Stimulated activated CD8-positive, alpha-beta memory T cell treated with anti-CD3 and anti-CD28 coated beads, Interleukin-12 subunit alpha, Interleukin-12 subunit beta, amount 100 ng/mL, for 24 hours (primary cell): ENCODE results near the gene HIKESHI.
"Not testable (repeated sequence)": the region's sequence is repeated elsewhere in the genome, so short reads cannot be mapped to it uniquely, and the experiment has no call there.

Source experiments
- DNase-seq: peaks from one replicate; pipeline ENCODE4 v3.0.0-alpha.2; 2020; ENCODE audit errors: extremely low read depth

The HIKESHI gene

GRCh38 chr11:86292912-86293616 lies 9.0 kb upstream of the HIKESHI start:
- no peak for DNase-seq

- no peak for DNase-seq
Measured at GRCh38 chr11:86294026-86294425, 8.0 kb upstream of the HIKESHI start.

GRCh38 chr11:86301742-86302091 lies 323 bp upstream of the HIKESHI start:
- no peak for DNase-seq

- no peak for DNase-seq
Measured at GRCh38 chr11:86303257-86303656, 1.2 kb downstream of the HIKESHI start.

- DNase-seq: not testable (repeated sequence)
Measured at GRCh38 chr11:86308710-86309109, 6.7 kb downstream of the HIKESHI start.

GRCh38 chr11:86313793-86314192 lies 11.8 kb downstream of the HIKESHI start:
- DNase-seq: no peak

GRCh38 chr11:86314636-86315035 lies 12.6 kb downstream of the HIKESHI start:
- DNase-seq: no peak

- no peak for DNase-seq
Measured at GRCh38 chr11:86335131-86335767, 33.2 kb downstream of the HIKESHI start.

- DNase-seq: no peak
Measured at GRCh38 chr11:86337227-86337626, 35.2 kb downstream of the HIKESHI start.

GRCh38 chr11:86341382-86341781 lies 39.3 kb downstream of the HIKESHI start:
- no peak for DNase-seq

GRCh38 chr11:86346513-86346912 lies 44.5 kb downstream of the HIKESHI start:
- DNase-seq: no peak

GRCh38 chr11:86355256-86355655 lies 53.2 kb downstream of the HIKESHI start:
- DNase-seq: no peak

- not testable (repeated sequence) for DNase-seq
Measured at GRCh38 chr11:86357412-86357811, 55.4 kb downstream of the HIKESHI start.

GRCh38 chr11:86358720-86359119 lies 56.7 kb downstream of the HIKESHI start:
- no peak for DNase-seq

GRCh38 chr11:86360775-86361395 lies 58.8 kb downstream of the HIKESHI start:
- no peak for DNase-seq

- DNase-seq: no peak
Measured at GRCh38 chr11:86363424-86363823, 61.4 kb downstream of the HIKESHI start.

- no peak for DNase-seq
Measured at GRCh38 chr11:86365546-86365945, 63.5 kb downstream of the HIKESHI start.

GRCh38 chr11:86369668-86370067 lies 67.6 kb downstream of the HIKESHI start:
- no peak for DNase-seq

- no peak for DNase-seq
Measured at GRCh38 chr11:86370171-86370570, 68.1 kb downstream of the HIKESHI start.

GRCh38 chr11:86370922-86371594 lies 69.0 kb downstream of the HIKESHI start:
- DNase-seq: no peak

GRCh38 chr11:86372041-86372440 lies 70.0 kb downstream of the HIKESHI start:
- no peak for DNase-seq

GRCh38 chr11:86372586-86372985 lies 70.5 kb downstream of the HIKESHI start:
- DNase-seq: no peak

GRCh38 chr11:86374069-86374468 lies 72.0 kb downstream of the HIKESHI start:
- DNase-seq: no peak
